GM12864 (cell line): ENCODE results near the gene CRIP1.
A peak's percentile ranks its signal among the peaks of the same experiment; 100 is the strongest.

Experiments
- DNase-seq: peaks from one replicate; pipeline ENCODE4 v3.0.0-alpha.2; 2011; ENCODE audit warnings: low read depth
- H3K4me3 ChIP-seq: 2 replicates; pipeline ENCODE4 v1.5.1; 2011; ENCODE audit warnings: mild to moderate bottlenecking, low read depth, low read length, control low read depth
- CTCF ChIP-seq: IDR thresholded peaks from 2 replicates; pipeline ENCODE4 v1.5.1; 2011; ENCODE audit warnings: low read depth, mild to moderate bottlenecking, moderate library complexity, low read length, control low read depth, inconsistent platforms; ENCODE audit errors: missing control alignments

The CRIP1 gene

GRCh38 chr14:105526776-105527380 lies 40.2 kb downstream of the CRIP1 start:
- no peak overlapping the region for H3K4me3 ChIP-seq
- no peak for DNase-seq
- no peak for TF ChIP-seq CTCF

- DNase-seq = no peak
Measured at GRCh38 chr14:105527381-105527825, 40.7 kb downstream of the CRIP1 start.

GRCh38 chr14:105527826-105528585 lies 41.3 kb downstream of the CRIP1 start:
- no peak for DNase-seq
- peak overlapping the region; percentile 58 for H3K4me3 ChIP-seq
- peak; percentile 85 for TF ChIP-seq CTCF

More at GRCh38 chr14:105527381-105527825, 40.7 kb downstream of the CRIP1 start:
- H3K4me3 ChIP-seq = no peak overlapping the region
- no peak for TF ChIP-seq CTCF

- no peak for TF ChIP-seq CTCF
- peak overlapping the region; percentile 27 for H3K4me3 ChIP-seq
- no peak for DNase-seq
Measured at GRCh38 chr14:105528586-105529318, 42.1 kb downstream of the CRIP1 start.

- H3K4me3 ChIP-seq = peak overlapping the region; percentile 27
- DNase-seq = no peak
- no peak for TF ChIP-seq CTCF
Measured at GRCh38 chr14:105529319-105529568, 42.6 kb downstream of the CRIP1 start.

GRCh38 chr14:105529569-105530284 lies 43.0 kb downstream of the CRIP1 start:
- no peak for DNase-seq
- no peak for TF ChIP-seq CTCF
- H3K4me3 ChIP-seq = peak overlapping the region; percentile 27
